Keratinocyte (primary cell): Measurements from ENCODE around the gene RGS6. TPM values are rescaled to one million over a fixed set of nuclear protein-coding genes. Genes with fewer than 3 reads are reported as not detected.

ENCODE experiments used
- DNase-seq: peaks from one replicate; pipeline ENCODE4 v3.0.0-alpha.2; 2011; ENCODE audit warnings: low read depth, missing footprints, low spot score
- FAIRE-seq: peaks from 2 replicates; lab custom pipeline; 2011; peaks lifted over from hg19 to GRCh38; lab: Jason Lieb, UNC
- H2AFZ ChIP-seq: 2 replicates; pipeline ENCODE4 v1.6.0; 2012; ENCODE audit warnings: low read length, control low read depth, inconsistent platforms; ENCODE audit not compliant: control insufficient read depth
- H3K27ac ChIP-seq: 2 replicates; pipeline ENCODE4 v1.5.1; 2011; ENCODE audit warnings: low read length; ENCODE audit not compliant: control insufficient read depth, insufficient read depth
- H3K27me3 ChIP-seq: 3 replicates; pipeline ENCODE4 v1.6.0; 2011; ENCODE audit warnings: low read length; ENCODE audit not compliant: control insufficient read depth, insufficient read depth; ENCODE audit errors: extremely low read depth
- H3K36me3 ChIP-seq, 2 experiments: 2 replicates in 1 of 2; 3 replicates in 1 of 2; pipeline ENCODE4 v1.5.1; 2011; ENCODE audit warnings: low read length in 2 of 2, mild to moderate bottlenecking in 1 of 2; ENCODE audit not compliant: control insufficient read depth in 2 of 2, insufficient read depth in 2 of 2; ENCODE audit errors: extremely low read depth in 1 of 2
- H3K4me1 ChIP-seq: 3 replicates; pipeline ENCODE4 v1.5.1; 2011; ENCODE audit warnings: low read length; ENCODE audit not compliant: control insufficient read depth, insufficient read depth; ENCODE audit errors: extremely low read depth
- H3K4me2 ChIP-seq: 3 replicates; pipeline ENCODE4 v1.6.0; 2011; ENCODE audit warnings: low read depth, low read length; ENCODE audit not compliant: control insufficient read depth, insufficient read depth; ENCODE audit errors: extremely low read depth
- H3K4me3 ChIP-seq, 3 experiments: fragments of 200-600 bp in 1 of 3; sonication (generic) in 1 of 3; 2 replicates in 2 of 3; 3 replicates in 1 of 3; pipeline ENCODE4 v1.5.1; 2011 to 2016; ENCODE audit warnings: low read length in 3 of 3, mild to moderate bottlenecking in 3 of 3, control low read depth in 2 of 3, inconsistent platforms in 1 of 3, low read depth in 1 of 3, mixed read lengths in 1 of 3, mixed run types in 1 of 3, moderate library complexity in 1 of 3; ENCODE audit not compliant: control insufficient read depth in 2 of 3, insufficient read depth in 2 of 3; ENCODE audit errors: extremely low read depth in 1 of 3
- H3K79me2 ChIP-seq: 2 replicates; pipeline ENCODE4 v1.6.0; 2012; ENCODE audit warnings: low read length; ENCODE audit not compliant: control insufficient read depth, insufficient read depth
- H3K9ac ChIP-seq: 3 replicates; pipeline ENCODE4 v1.6.0; 2011; ENCODE audit warnings: low read length; ENCODE audit not compliant: control insufficient read depth, insufficient read depth; ENCODE audit errors: extremely low read depth
- H3K9me1 ChIP-seq: 3 replicates; pipeline ENCODE4 v1.6.0; 2011; ENCODE audit warnings: low read length; ENCODE audit not compliant: control insufficient read depth, insufficient read depth; ENCODE audit errors: extremely low read depth
- H3K9me3 ChIP-seq: 2 replicates; pipeline ENCODE4 v1.5.1; 2012; ENCODE audit warnings: low read depth, low read length; ENCODE audit not compliant: control insufficient read depth
- H4K20me1 ChIP-seq: 3 replicates; pipeline ENCODE4 v1.6.0; 2011; ENCODE audit warnings: low read length; ENCODE audit not compliant: control insufficient read depth, insufficient read depth; ENCODE audit errors: extremely low read depth
- CTCF ChIP-seq, 3 experiments: IDR thresholded peaks in 1 of 3; conservative IDR thresholded peaks in 1 of 3; optimal IDR thresholded peaks in 1 of 3; 2 replicates in 2 of 3; 3 replicates in 1 of 3; pipeline versions ENCODE3 to v1.5.1; 2011; ENCODE audit warnings: low read length in 3 of 3, mild to moderate bottlenecking in 3 of 3, moderate library complexity in 2 of 3, control low read depth in 1 of 3, inconsistent platforms in 1 of 3; ENCODE audit not compliant: insufficient read depth in 2 of 3; ENCODE audit errors: extremely low read depth in 1 of 3
- EZH2 ChIP-seq: IDR thresholded peaks from one replicate; pipeline ENCODE4 v1.6.1; 2012; ENCODE audit warnings: inconsistent platforms, mild to moderate bottlenecking, low read length, moderate library complexity
- dilution Hi-C: fragments of 300-500 bp; cut with MboI; formaldehyde crosslinking; loops from one replicate; pipeline ENCODE4 v1.7.0; 2020; ENCODE audit warnings: low sequenced_read_pairs; ENCODE audit not compliant: extremely low pct_ligation_motif_present
- polyA plus RNA-seq, 5 experiments: library from polyadenylated mRNA; depleted of rRNA in 3 of 5; stranded (reverse) in 3 of 5; stranded (forward) in 1 of 5; unstranded in 1 of 5; fragments of >200 nt; gene quantifications; 1 replicate in 1 of 5; 2 replicates in 3 of 5; 3 replicates in 1 of 5; pipeline versions ENCODE4 v1.2.1 to v1.2.3, GENCODE V29; 2011 to 2012; ENCODE audit warnings: missing spikeins in 2 of 5, low read depth in 1 of 5, low replicate concordance in 1 of 5

The RGS6 gene
- polyA plus RNA-seq, 1 donor (not counting 4 experiments of a cell fraction or from before 2014, with no cell fraction given) = not detected

GRCh38 chr14:72264716-72265115, 332.5 kb downstream of the RGS6 start:
- no peak overlapping the region for H3K4me2 ChIP-seq
- no peaks in the 10 kb centered on the region for H3K79me2 ChIP-seq
- H3K4me3 ChIP-seq = no peak overlapping the region
- DNase-seq = no peak
- dilution Hi-C loops = no loop called here
- H3K4me1 ChIP-seq = no peaks in the 10 kb centered on the region
- no peak for TF ChIP-seq EZH2
- no peak for TF ChIP-seq CTCF (optimal IDR thresholded peaks at IDR 0.05 in 1 of 3, IDR thresholded peaks at IDR 0.05 in 1 of 3, conservative IDR thresholded peaks at IDR 0.05 in 1 of 3; ENCODE audit: extremely low read depth in 1 of 3, insufficient read depth in 2 of 3, low read length in 3 of 3)
- H2AFZ ChIP-seq = no peak overlapping the region
- H3K27ac ChIP-seq = no peak overlapping the region
- no peaks in the 10 kb centered on the region for H3K27me3 ChIP-seq
- no peaks in the 10 kb centered on the region for H3K36me3 ChIP-seq
- H3K9me3 ChIP-seq = no peaks in the 10 kb centered on the region
- no peak for FAIRE-seq
- H4K20me1 ChIP-seq = no peaks in the 10 kb centered on the region
- no peak overlapping the region for H3K9ac ChIP-seq
- H3K9me1 ChIP-seq = no peaks in the 10 kb centered on the region

- no peak for TF ChIP-seq EZH2
- TF ChIP-seq CTCF (optimal IDR thresholded peaks at IDR 0.05 in 1 of 3, IDR thresholded peaks at IDR 0.05 in 1 of 3, conservative IDR thresholded peaks at IDR 0.05 in 1 of 3; ENCODE audit: extremely low read depth in 1 of 3, insufficient read depth in 2 of 3, low read length in 3 of 3) = no peak
- dilution Hi-C loops = no loop called here
Observed at GRCh38 chr14:72270147-72270727, 338.0 kb downstream of the RGS6 start.

More at GRCh38 chr14:72270147-72270727, 338.0 kb downstream of the RGS6 start:
- H3K4me2 ChIP-seq = no peak overlapping the region
- H3K9me3 ChIP-seq = no peaks in the 10 kb centered on the region
- H2AFZ ChIP-seq = no peak overlapping the region
- H3K36me3 ChIP-seq = no peaks in the 10 kb centered on the region
- FAIRE-seq (no peak), DNase-seq (no peak)
- H3K4me1 ChIP-seq = no peaks in the 10 kb centered on the region
- H3K27me3 ChIP-seq = no peaks in the 10 kb centered on the region
- H3K79me2 ChIP-seq = no peaks in the 10 kb centered on the region
- no peaks in the 10 kb centered on the region for H4K20me1 ChIP-seq
- H3K9me1 ChIP-seq = no peaks in the 10 kb centered on the region
- no peak overlapping the region for H3K27ac ChIP-seq
- H3K9ac ChIP-seq = no peak overlapping the region
- H3K4me3 ChIP-seq = no peak overlapping the region
